ENCODE data around the gene SLC2A4RG. TPM values are rescaled to one million over a fixed set of nuclear protein-coding genes. Genes with fewer than 3 reads are reported as not detected.

Gene SLC2A4RG
- total and polyA plus RNA-seq, 2 of the 13 experiments (the other 11 are each of a cell fraction or from before 2014, with no cell fraction given): 91.4 to 95.9 TPM

- TF ChIP-seq GATAD1 (CRISPR knock-in tag; IDR thresholded peaks at IDR 0.05): peak; percentile 23; the same call in 1 of the 2 replicates
- TF ChIP-seq EZH2 (conservative IDR thresholded peaks at IDR 0.05; ENCODE audit: low read depth, low read length): no peak
- TF ChIP-seq ZNF350 (CRISPR knock-in tag; IDR thresholded peaks at IDR 0.05; ENCODE audit: borderline replicate concordance, low read depth): 0 out of 2 replicates have a peak, but pooled peaks have one; percentile 6
- TF ChIP-seq ELF1 (CRISPR knock-in tag; IDR thresholded peaks at IDR 0.05): 0 out of 2 replicates have a peak, but pooled peaks have one; percentile 14
- peak; percentile 16; the same call in 1 of the 2 replicates for TF ChIP-seq ZNF768 (CRISPR knock-in tag; IDR thresholded peaks at IDR 0.05)
- TF ChIP-seq HIVEP1 (CRISPR knock-in tag; IDR thresholded peaks at IDR 0.05): 0 out of 2 replicates have a peak, but pooled peaks have one; percentile 12
- 0 out of 2 replicates have a peak, but pooled peaks have one; percentile 65 for TF ChIP-seq NRL (CRISPR knock-in tag; IDR thresholded peaks at IDR 0.05; ENCODE audit: borderline replicate concordance)
- TF ChIP-seq ZKSCAN5 (CRISPR knock-in tag; IDR thresholded peaks at IDR 0.05): peak; percentile 52; the same call in 1 of the 2 replicates
- 0 out of 2 replicates have a peak, but pooled peaks have one; percentile 3 for TF ChIP-seq MAF1 (CRISPR knock-in tag; IDR thresholded peaks at IDR 0.05; ENCODE audit: borderline replicate concordance)
- peak; percentile 35 for TF ChIP-seq AGO2 (optimal IDR thresholded peaks at IDR 0.05; ENCODE audit: low read depth, low read length)
- TF ChIP-seq UBTF (CRISPR knock-in tag; IDR thresholded peaks at IDR 0.05): 0 out of 2 replicates have a peak, but pooled peaks have one; percentile 10
- no peak for TF ChIP-seq IKZF4 (CRISPR knock-in tag; IDR thresholded peaks at IDR 0.05; ENCODE audit: borderline replicate concordance, low read depth, not compliant biosample characterization)
- 0 out of 2 replicates have a peak, but pooled peaks have one; percentile 51 for TF ChIP-seq ETS1 (CRISPR knock-in tag; IDR thresholded peaks at IDR 0.05)
- peak; percentile 58; the same call in 1 of the 2 replicates for TF ChIP-seq HES4 (CRISPR knock-in tag; IDR thresholded peaks at IDR 0.05; ENCODE audit: borderline replicate concordance)
- TF ChIP-seq ZNF704 (CRISPR knock-in tag; IDR thresholded peaks at IDR 0.05; ENCODE audit: borderline replicate concordance): 0 out of 2 replicates have a peak, but pooled peaks have one; percentile 65
- TF ChIP-seq SMAD3 (CRISPR knock-in tag; IDR thresholded peaks at IDR 0.05): 0 out of 2 replicates have a peak, but pooled peaks have one; percentile 24
- 0 out of 2 replicates have a peak, but pooled peaks have one; percentile 56 for TF ChIP-seq ZNF550 (CRISPR knock-in tag; IDR thresholded peaks at IDR 0.05; ENCODE audit: borderline replicate concordance)
- TF ChIP-seq RFXAP (CRISPR knock-in tag; IDR thresholded peaks at IDR 0.05; ENCODE audit: borderline replicate concordance): no peak
- 0 out of 2 replicates have a peak, but pooled peaks have one; percentile 2 for TF ChIP-seq ZNF710 (CRISPR knock-in tag; IDR thresholded peaks at IDR 0.05; ENCODE audit: borderline replicate concordance)
- TF ChIP-seq ZNF891 (CRISPR knock-in tag; IDR thresholded peaks at IDR 0.05): peak; percentile 30; the same call in 1 of the 2 replicates
- TF ChIP-seq ZFP90 (CRISPR knock-in tag; IDR thresholded peaks at IDR 0.05; ENCODE audit: borderline replicate concordance): 0 out of 2 replicates have a peak, but pooled peaks have one; percentile 25
These were observed 31.1 kb upstream of the SLC2A4RG start (continued) for GRCh38 chr20:63708301-63709148.

Data from HepG2 (cell line).